Testis (tissue), 3 donors: ENCODE measurements around the gene GJB5. TPM values are rescaled to one million over a fixed set of nuclear protein-coding genes. Genes with fewer than 3 reads are reported as not detected.

Experiments
- DNase-seq: peaks from one replicate; pipeline ENCODE4 v3.0.0-alpha.2; 2019
- H3K27ac ChIP-seq, 2 donors: fragments of 200-600 bp; sonication (generic); one replicate each; pipeline ENCODE4 v1.5.1; 2019
- H3K27me3 ChIP-seq: fragments of 200-600 bp; sonication (generic); one replicate; pipeline ENCODE4 v1.5.1; 2019
- H3K36me3 ChIP-seq: fragments of 200-600 bp; sonication (generic); one replicate; pipeline ENCODE4 v1.5.1; 2017; ENCODE audit warnings: low read depth; ENCODE audit errors: missing control alignments
- H3K4me1 ChIP-seq: fragments of 200-600 bp; sonication (generic); one replicate; pipeline ENCODE4 v1.5.1; 2019
- H3K4me3 ChIP-seq, 2 donors: fragments of 200-600 bp; sonication (generic); one replicate each; pipeline ENCODE4 v1.5.1; 2017 to 2019
- H3K9me3 ChIP-seq: fragments of 200-600 bp; sonication (generic); one replicate; pipeline ENCODE4 v1.5.1; 2017
- CTCF ChIP-seq, 3 experiments: fragments of 450-650 bp in 2 of 3; fragments of 200-600 bp in 1 of 3; sonication (generic) in 1 of 3; IDR thresholded peaks; one replicate each; pipeline ENCODE4 v1.5.1; 2016 to 2019; ENCODE audit warnings: antibody characterized with exemption in 3 of 3, mild to moderate bottlenecking in 2 of 3, moderate library complexity in 1 of 3
- POLR2A ChIP-seq: fragments of 450-650 bp; IDR thresholded peaks from one replicate; pipeline ENCODE4 v1.6.1; 2017; ENCODE audit warnings: antibody characterized with exemption, mild to moderate bottlenecking, moderate library complexity
- WGBS, 2 donors: methylation state at CpG; one replicate each; pipeline ENCODE4 v1.1.5; 2018; 5-methylcytosine and 5-hydroxymethylcytosine counted together
- intact Hi-C: fragments of 100-400 bp; cut with DNase I; formaldehyde crosslinking; loops from one replicate; pipeline ENCODE4 v1.15.1; 2023; ENCODE audit warnings: low total_unique reads
- polyA plus RNA-seq: library from polyadenylated mRNA; stranded (reverse); fragments of 350-450 nt; fragmentation: Illumina TruSeq; extraction: RNeasy Lipid Tissue Mini Kit (QIAGEN cat#74804); gene quantifications from one replicate; pipeline ENCODE4 v1.2.3, GENCODE V29; 2014; ENCODE audit warnings: low read depth, low replicate concordance; ENCODE audit not compliant: insufficient read depth
- total RNA-seq, 2 donors: library from RNA; depleted of rRNA; stranded (reverse); fragments of >200 nt; gene quantifications; one replicate each; pipeline ENCODE4 v1.2.3, GENCODE V29; 2016

The GJB5 gene
- total and polyA plus RNA-seq, 3 donors from 2014 or later = not detected

GRCh38 chr1:34785231-34785874 is 30.5 kb downstream of the GJB5 start:
- Histone ChIP-seq H3K9me3 (no peaks in the 10 kb centered on the region), H3K36me3 (no peaks in the 10 kb centered on the region), H3K27ac (no peak overlapping the region), H3K4me1 (peaks cover 17% of the 10 kb centered on the region), H3K27me3 (peaks cover 5% of the 10 kb centered on the region), H3K4me3 (no peak overlapping the region)
- intact Hi-C loops = no loop called here
- no peak for TF ChIP-seq POLR2A
- TF ChIP-seq CTCF (IDR thresholded peaks at IDR 0.05) = no peak
- WGBS, 2 donors = 87 to 89% methylated on average over 16 to 22 of the region's 22 CpGs
- no peak for DNase-seq

DNA sequence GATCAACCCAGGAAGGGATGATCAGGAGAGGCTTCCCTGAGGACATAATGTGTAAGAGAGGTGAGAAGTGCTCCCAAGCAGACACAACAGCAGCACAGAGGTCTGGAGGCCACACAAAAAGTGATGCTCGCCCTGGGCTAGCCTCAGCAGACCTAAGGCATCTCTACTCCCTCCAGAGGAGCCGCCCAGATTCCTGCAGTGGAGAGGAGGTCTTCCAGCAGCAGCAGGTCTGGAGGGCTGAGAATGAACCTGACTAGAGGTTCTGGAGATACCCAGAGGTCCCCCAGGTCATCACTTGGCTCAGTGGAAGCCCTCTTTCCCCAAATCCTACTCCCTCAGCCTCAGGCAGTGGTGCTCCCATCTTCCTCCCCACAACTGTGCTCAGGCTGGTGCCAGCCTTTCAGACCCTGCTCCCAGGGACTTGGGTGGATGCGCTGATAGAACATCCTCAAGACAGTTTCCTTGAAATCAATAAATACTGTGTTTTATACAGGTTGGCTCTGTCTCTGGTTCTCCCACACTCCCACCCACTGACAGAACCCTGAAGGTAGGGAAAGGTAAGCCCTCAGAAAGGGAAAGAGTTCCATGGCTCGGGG is 31.1 kb downstream of the GJB5 start:
- H3K4me1 ChIP-seq = peaks cover 17% of the 10 kb centered on the region
- no peak overlapping the region for H3K4me3 ChIP-seq
- H3K36me3 ChIP-seq = no peaks in the 10 kb centered on the region
- H3K27me3 ChIP-seq = peaks cover 3% of the 10 kb centered on the region
- TF ChIP-seq POLR2A = no peak
- no peak for TF ChIP-seq CTCF (IDR thresholded peaks at IDR 0.05)
- WGBS, 2 donors = 41 to 75% methylated on average over 2 to 4 of the region's 4 CpGs
- no peak for DNase-seq
- H3K27ac ChIP-seq = no peak overlapping the region
- H3K9me3 ChIP-seq = no peaks in the 10 kb centered on the region
- intact Hi-C loops = no loop called here

DNA sequence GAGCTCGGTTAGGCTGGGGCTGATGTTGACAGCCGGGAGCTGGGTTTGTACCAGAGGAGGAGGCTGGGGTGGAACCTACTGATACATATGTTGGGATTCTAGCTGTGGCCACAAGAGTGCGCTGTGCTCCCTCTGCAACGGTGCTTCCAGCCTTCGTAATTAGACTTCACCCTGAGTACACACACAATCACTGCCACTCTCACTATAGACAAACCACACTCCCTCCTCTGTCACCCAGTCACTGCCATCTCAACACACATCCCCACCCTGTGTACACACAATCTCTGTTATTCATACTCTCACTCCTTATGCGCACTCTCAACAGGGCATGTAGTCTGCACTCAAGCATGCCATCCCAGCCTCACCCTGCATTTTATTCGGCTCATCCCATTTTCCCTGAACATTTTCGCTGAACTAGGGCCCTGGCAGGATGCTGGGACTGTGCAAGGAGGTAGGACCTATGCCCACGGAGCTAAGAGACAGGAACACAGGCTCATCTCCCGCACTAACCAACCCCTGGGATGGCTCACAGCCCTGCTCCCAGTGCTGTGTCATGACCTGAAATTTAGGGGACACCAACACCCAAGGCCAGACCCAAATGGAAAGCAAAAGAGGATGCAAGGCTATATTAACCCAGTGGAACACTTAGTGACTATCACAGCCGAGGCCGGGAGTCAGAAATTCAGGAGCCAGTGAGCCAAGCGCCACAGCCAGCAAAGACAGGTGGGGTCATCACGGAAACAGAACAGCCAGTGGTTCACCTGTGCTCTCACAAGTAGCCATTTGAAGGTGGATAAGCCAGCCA is 31.9 kb downstream of the GJB5 start:
- Histone ChIP-seq H3K4me1 (peaks cover 10% of the 10 kb centered on the region), H3K27me3 (no peaks in the 10 kb centered on the region), H3K27ac (no peak overlapping the region), H3K4me3 (no peak overlapping the region), H3K36me3 (no peaks in the 10 kb centered on the region), H3K9me3 (no peaks in the 10 kb centered on the region)
- peak; percentile 88 for DNase-seq
- WGBS, 2 donors = 44 to 47% methylated on average over 14 of the region's 14 CpGs
- intact Hi-C loops = no loop called here
- peak; percentile 51 to 86 (median 85) for TF ChIP-seq CTCF (IDR thresholded peaks at IDR 0.05)
- no peak for TF ChIP-seq POLR2A

GRCh38 chr1:34787461-34788420 is 32.9 kb downstream of the GJB5 start:
- H3K4me3 ChIP-seq = no peak overlapping the region
- no peak overlapping the region for H3K27ac ChIP-seq
- peaks cover 5% of the 10 kb centered on the region for H3K4me1 ChIP-seq
- no peak for DNase-seq
- H3K36me3 ChIP-seq = no peaks in the 10 kb centered on the region
- TF ChIP-seq CTCF (IDR thresholded peaks at IDR 0.05) (peak in 1 of 3 experiments; percentile 5), POLR2A (no peak)
- intact Hi-C loops = no loop called here
- WGBS, 2 donors = 47 to 52% methylated on average over 9 of the region's 9 CpGs
- H3K9me3 ChIP-seq = no peaks in the 10 kb centered on the region
- no peaks in the 10 kb centered on the region for H3K27me3 ChIP-seq
